Body of pancreas (tissue), 4 donors: ENCODE results near the gene CERK.

Source experiments
- POLR2A ChIP-seq, 3 donors: fragments of 450-650 bp; IDR thresholded peaks; one replicate each; pipeline ENCODE4 v1.6.1; 2016; ENCODE audit warnings: antibody characterized with exemption in 3 of 3, mild to moderate bottlenecking in 2 of 3
- TF ChIP-seq, protein P1 (sequence below), 7 experiments: fragments of 450-650 bp in 4 of 7; fragments of 200-600 bp in 3 of 7; sonication (generic) in 3 of 7; IDR thresholded peaks; one replicate each; pipeline ENCODE4 v1.5.1; 2016 to 2019; ENCODE audit warnings: antibody characterized with exemption in 7 of 7

DNA sequence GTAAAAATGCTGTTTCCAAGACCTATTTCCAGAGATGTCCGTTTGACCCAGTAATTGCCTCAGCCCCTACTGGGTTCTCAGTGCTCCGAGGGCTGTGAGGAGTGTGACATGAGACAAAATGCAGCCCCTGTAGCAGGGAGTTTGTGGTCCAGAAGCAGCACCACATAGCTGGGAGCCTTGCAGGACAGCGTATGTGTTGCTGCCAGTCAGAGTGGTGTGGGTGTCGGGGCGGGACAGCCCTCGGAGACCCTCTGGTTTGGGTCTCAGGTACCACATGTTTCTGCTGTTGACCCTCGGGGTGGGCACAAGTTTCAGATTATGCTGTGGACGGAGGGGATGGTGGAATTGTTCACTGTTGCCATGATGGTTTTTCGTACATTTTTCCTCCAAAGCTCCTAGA, 41.6 kb upstream of the CERK start:
- TF ChIP-seq POLR2A (IDR thresholded peaks at IDR 0.05), result no peak
- TF ChIP-seq, protein P1, sequence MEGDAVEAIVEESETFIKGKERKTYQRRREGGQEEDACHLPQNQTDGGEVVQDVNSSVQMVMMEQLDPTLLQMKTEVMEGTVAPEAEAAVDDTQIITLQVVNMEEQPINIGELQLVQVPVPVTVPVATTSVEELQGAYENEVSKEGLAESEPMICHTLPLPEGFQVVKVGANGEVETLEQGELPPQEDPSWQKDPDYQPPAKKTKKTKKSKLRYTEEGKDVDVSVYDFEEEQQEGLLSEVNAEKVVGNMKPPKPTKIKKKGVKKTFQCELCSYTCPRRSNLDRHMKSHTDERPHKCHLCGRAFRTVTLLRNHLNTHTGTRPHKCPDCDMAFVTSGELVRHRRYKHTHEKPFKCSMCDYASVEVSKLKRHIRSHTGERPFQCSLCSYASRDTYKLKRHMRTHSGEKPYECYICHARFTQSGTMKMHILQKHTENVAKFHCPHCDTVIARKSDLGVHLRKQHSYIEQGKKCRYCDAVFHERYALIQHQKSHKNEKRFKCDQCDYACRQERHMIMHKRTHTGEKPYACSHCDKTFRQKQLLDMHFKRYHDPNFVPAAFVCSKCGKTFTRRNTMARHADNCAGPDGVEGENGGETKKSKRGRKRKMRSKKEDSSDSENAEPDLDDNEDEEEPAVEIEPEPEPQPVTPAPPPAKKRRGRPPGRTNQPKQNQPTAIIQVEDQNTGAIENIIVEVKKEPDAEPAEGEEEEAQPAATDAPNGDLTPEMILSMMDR (IDR thresholded peaks at IDR 0.05), result no peak
